ENCODE measurements around the gene ASB18.

ASB18 gene

DNA sequence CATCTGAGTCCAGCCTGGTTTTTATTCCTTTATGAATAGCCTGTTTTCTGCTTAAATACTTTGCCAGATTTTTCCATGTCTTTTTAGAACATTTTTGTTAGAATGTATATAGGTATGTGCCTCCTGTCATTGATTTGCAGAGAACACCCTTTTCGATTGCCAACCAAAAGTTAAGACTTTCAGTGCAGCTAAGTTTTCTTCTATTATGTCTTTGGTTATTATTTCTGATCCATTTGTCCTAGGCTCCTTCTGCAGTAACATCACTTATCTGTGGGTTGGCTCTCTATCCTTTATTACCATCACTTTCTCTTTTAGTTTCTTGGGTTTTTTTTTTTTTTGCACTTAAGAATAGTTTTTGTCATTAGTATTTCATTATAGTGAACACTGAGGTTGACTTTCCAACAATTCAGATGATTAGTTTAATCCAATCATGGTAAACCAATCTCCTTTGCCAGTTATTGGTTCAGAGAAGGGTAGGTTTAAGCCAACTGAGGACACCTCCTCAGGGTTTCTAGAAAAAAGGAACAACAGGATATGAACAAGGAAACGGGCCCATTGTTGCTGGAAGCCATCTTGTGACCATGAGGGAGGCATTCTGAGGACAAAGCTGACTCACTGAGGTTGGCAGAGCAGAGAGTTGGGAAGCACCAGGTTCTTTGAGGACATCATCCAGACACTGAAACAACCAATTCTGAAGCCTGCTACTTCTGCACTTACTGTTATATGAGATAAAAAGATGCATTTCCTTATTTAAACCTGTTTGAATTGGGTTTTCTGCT lies 58.1 kb downstream of the ASB18 start:
- TF ChIP-seq CTCF (conservative IDR thresholded peaks at IDR 0.05; ENCODE audit: control insufficient read depth, insufficient read depth, low read depth, low read length): no peak
- peak; percentile 29 for DNase-seq (ENCODE audit: low read depth)
- no peak overlapping the region for H3K4me3 ChIP-seq (ENCODE audit: control insufficient read depth, low read depth, low read length)

DNA sequence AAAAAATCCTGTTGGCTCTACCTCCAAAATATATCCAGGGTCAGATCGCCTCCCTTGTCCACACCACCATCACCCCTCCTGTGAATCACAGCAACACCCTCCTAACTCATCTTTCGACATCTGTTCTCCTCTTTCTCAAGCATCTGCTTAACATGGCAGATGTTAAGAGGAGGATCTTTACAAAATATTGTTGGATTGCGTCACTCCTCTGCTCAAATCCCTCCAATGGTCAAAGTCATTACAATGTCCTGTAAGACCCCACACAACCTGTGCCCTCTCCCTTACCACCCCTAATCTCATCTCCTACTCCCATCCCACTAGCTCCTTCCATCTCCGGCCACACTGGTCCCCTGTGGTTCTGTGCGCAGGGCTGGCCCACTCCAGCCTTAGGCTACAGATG lies 59.3 kb downstream of the ASB18 start:
- H3K4me3 ChIP-seq (ENCODE audit: control insufficient read depth, low read depth, low read length): no peak overlapping the region
- no peak for DNase-seq (ENCODE audit: low read depth)
- no peak for TF ChIP-seq CTCF (conservative IDR thresholded peaks at IDR 0.05; ENCODE audit: control insufficient read depth, insufficient read depth, low read depth, low read length)

DNA sequence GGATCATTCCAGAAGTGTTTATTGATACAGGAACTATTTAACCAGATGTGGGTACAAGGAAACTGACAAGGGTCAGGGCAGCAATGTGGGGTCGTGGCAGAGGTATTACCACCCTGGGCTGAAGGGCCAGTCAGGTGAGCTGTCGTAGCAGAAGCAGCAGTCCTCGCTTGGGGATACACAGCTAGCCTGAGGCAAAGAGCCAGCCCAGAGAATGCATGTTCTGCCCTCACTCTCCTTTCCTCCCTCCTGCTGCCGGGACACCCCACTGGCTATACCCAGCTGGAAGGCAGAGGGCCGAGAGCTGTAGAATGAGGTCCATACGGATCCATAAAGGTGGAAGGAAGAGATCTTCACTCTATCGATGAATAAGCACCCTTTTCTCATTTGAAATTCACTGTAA lies 63.8 kb downstream of the ASB18 start:
- DNase-seq (ENCODE audit: low read depth): no peak
- no peak overlapping the region for H3K4me3 ChIP-seq (ENCODE audit: control insufficient read depth, low read depth, low read length)
- no peak for TF ChIP-seq CTCF (conservative IDR thresholded peaks at IDR 0.05; ENCODE audit: control insufficient read depth, insufficient read depth, low read depth, low read length)

- no peak for DNase-seq (ENCODE audit: low read depth)
- H3K4me3 ChIP-seq (ENCODE audit: control insufficient read depth, low read depth, low read length): no peak overlapping the region
- no peak for TF ChIP-seq CTCF (conservative IDR thresholded peaks at IDR 0.05; ENCODE audit: control insufficient read depth, insufficient read depth, low read depth, low read length)
Measured at GRCh38 chr2:236196366-236196765, 67.8 kb downstream of the ASB18 start.

DNA sequence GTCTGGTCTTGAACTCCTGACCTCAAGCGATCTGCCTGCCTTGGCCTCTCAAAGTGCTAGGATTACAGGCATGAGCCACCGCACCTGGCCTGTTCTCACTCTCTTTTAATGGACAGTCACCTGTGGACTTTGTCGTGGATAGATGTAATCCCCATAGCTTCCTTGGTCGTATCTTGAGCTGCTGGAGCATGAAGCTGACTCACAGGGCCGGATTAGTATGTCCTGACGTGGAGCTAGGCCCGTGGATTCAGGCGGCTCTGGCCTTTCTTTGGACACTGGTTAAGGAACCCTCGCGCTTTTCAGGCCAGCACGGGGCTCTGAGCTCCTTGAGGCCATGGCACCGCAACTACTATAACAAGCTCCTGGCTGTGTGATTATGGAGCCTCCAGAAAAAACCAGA lies 68.5 kb downstream of the ASB18 start:
- DNase-seq (ENCODE audit: low read depth): no peak
- no peak overlapping the region for H3K4me3 ChIP-seq (ENCODE audit: control insufficient read depth, low read depth, low read length)
- no peak for TF ChIP-seq CTCF (conservative IDR thresholded peaks at IDR 0.05; ENCODE audit: control insufficient read depth, insufficient read depth, low read depth, low read length)

GRCh38 chr2:236194786-236195185 lies 69.4 kb downstream of the ASB18 start:
- H3K4me3 ChIP-seq (ENCODE audit: control insufficient read depth, low read depth, low read length): no peak overlapping the region
- TF ChIP-seq CTCF (conservative IDR thresholded peaks at IDR 0.05; ENCODE audit: control insufficient read depth, insufficient read depth, low read depth, low read length): no peak
- no peak for DNase-seq (ENCODE audit: low read depth)

Measured in fibroblast of mammary gland (primary cell).